Measurements from ENCODE around the gene PRDM11.

Gene PRDM11

GRCh38 chr11:45224766-45225165, 78.3 kb downstream of the PRDM11 start:
- no peak for DNase-seq (ENCODE audit: low read depth)
- no peak for TF ChIP-seq CTCF (conservative IDR thresholded peaks at IDR 0.05; ENCODE audit: low read depth, low read length)
- H3K4me3 ChIP-seq (ENCODE audit: low read length): no peak overlapping the region

GRCh38 chr11:45225277-45225676, 78.8 kb downstream of the PRDM11 start:
- DNase-seq (ENCODE audit: low read depth): no peak
- no peak for TF ChIP-seq CTCF (conservative IDR thresholded peaks at IDR 0.05; ENCODE audit: low read depth, low read length)
- H3K4me3 ChIP-seq (ENCODE audit: low read length): no peak overlapping the region

GRCh38 chr11:45225961-45226871, 79.8 kb downstream of the PRDM11 start:
- TF ChIP-seq CTCF (conservative IDR thresholded peaks at IDR 0.05; ENCODE audit: low read depth, low read length): no peak
- no peak for DNase-seq (ENCODE audit: low read depth)
- H3K4me3 ChIP-seq (ENCODE audit: low read length): no peak overlapping the region

GRCh38 chr11:45226901-45227300, 80.5 kb downstream of the PRDM11 start:
- DNase-seq (ENCODE audit: low read depth): no peak
- H3K4me3 ChIP-seq (ENCODE audit: low read length): no peak overlapping the region
- no peak for TF ChIP-seq CTCF (conservative IDR thresholded peaks at IDR 0.05; ENCODE audit: low read depth, low read length)

GRCh38 chr11:45227836-45228235, 81.4 kb downstream of the PRDM11 start:
- no peak overlapping the region for H3K4me3 ChIP-seq (ENCODE audit: low read length)
- no peak for TF ChIP-seq CTCF (conservative IDR thresholded peaks at IDR 0.05; ENCODE audit: low read depth, low read length)
- DNase-seq (ENCODE audit: low read depth): no peak

GRCh38 chr11:45229401-45230020, 83.1 kb downstream of the PRDM11 start:
- DNase-seq (ENCODE audit: low read depth): no peak
- no peak for TF ChIP-seq CTCF (conservative IDR thresholded peaks at IDR 0.05; ENCODE audit: low read depth, low read length)
- H3K4me3 ChIP-seq (ENCODE audit: low read length): no peak overlapping the region
